Body of pancreas (tissue), 4 donors: ENCODE data around the gene ECSCR.

ENCODE experiments used
- CTCF ChIP-seq, 7 experiments: fragments of 450-650 bp in 4 of 7; fragments of 200-600 bp in 3 of 7; sonication (generic) in 3 of 7; IDR thresholded peaks; one replicate each; pipeline ENCODE4 v1.5.1; 2016 to 2019; ENCODE audit warnings: antibody characterized with exemption in 7 of 7
- POLR2A ChIP-seq, 3 donors: fragments of 450-650 bp; IDR thresholded peaks; one replicate each; pipeline ENCODE4 v1.6.1; 2016; ENCODE audit warnings: antibody characterized with exemption in 3 of 3, mild to moderate bottlenecking in 2 of 3

GRCh38 chr5:139422307-139422893, 40.1 kb downstream of the ECSCR start:
- TF ChIP-seq CTCF (IDR thresholded peaks at IDR 0.05) (peak; percentile 35 to 85 (median 83)), POLR2A (IDR thresholded peaks at IDR 0.05) (no peak)
